Gastroesophageal sphincter (tissue), 3 donors: Measurements from ENCODE around the gene ZNF445.
"Not testable (repeated sequence)": the region's sequence is repeated elsewhere in the genome, so short reads cannot be mapped to it uniquely, and the experiment has no call there.

Source experiments
- EP300 ChIP-seq: sonication (generic); formaldehyde crosslinking; IDR thresholded peaks from one replicate; pipeline ENCODE4 v1.6.1; 2017; ENCODE audit warnings: antibody characterized with exemption, mild to moderate bottlenecking
- POLR2A ChIP-seq, 2 donors: fragments of 450-650 bp; IDR thresholded peaks; one replicate each; pipeline ENCODE4 v1.6.1; 2017; ENCODE audit warnings: antibody characterized with exemption in 2 of 2, mild to moderate bottlenecking in 2 of 2, moderate library complexity in 1 of 2
- TF ChIP-seq, protein P1 (sequence below), 4 experiments: fragments of 200-600 bp in 2 of 4; fragments of 450-650 bp in 2 of 4; sonication (generic) in 1 of 4; IDR thresholded peaks; one replicate each; pipeline ENCODE4 v1.5.1; 2017 to 2019; ENCODE audit warnings: antibody characterized with exemption in 4 of 4, mild to moderate bottlenecking in 2 of 4, moderate library complexity in 2 of 4

DNA sequence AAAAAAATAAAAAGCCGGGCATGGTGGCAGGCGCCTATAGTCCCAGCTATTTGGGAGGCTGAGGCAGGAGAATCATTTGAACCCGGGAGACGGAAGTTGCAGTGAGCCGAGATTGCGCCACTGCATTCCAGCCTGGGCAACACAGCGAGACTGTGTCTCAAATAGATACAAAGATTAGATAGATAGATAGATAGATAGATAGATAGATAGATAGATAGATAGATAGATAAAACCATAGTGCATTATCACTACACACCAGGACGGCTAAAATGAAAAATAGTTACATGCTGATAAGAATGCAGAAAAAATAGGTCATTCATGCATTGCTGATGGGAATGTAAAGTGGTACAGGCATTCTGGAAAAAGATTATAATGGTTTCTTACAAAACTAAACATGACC is 79.2 kb downstream of the ZNF445 start:
- TF ChIP-seq, protein P1, sequence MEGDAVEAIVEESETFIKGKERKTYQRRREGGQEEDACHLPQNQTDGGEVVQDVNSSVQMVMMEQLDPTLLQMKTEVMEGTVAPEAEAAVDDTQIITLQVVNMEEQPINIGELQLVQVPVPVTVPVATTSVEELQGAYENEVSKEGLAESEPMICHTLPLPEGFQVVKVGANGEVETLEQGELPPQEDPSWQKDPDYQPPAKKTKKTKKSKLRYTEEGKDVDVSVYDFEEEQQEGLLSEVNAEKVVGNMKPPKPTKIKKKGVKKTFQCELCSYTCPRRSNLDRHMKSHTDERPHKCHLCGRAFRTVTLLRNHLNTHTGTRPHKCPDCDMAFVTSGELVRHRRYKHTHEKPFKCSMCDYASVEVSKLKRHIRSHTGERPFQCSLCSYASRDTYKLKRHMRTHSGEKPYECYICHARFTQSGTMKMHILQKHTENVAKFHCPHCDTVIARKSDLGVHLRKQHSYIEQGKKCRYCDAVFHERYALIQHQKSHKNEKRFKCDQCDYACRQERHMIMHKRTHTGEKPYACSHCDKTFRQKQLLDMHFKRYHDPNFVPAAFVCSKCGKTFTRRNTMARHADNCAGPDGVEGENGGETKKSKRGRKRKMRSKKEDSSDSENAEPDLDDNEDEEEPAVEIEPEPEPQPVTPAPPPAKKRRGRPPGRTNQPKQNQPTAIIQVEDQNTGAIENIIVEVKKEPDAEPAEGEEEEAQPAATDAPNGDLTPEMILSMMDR (IDR thresholded peaks at IDR 0.05): not testable (repeated sequence)
- not testable (repeated sequence) for TF ChIP-seq EP300; POLR2A (IDR thresholded peaks at IDR 0.05)
